ENCODE results near the gene MAPKAPK3.

Gene MAPKAPK3

DNA sequence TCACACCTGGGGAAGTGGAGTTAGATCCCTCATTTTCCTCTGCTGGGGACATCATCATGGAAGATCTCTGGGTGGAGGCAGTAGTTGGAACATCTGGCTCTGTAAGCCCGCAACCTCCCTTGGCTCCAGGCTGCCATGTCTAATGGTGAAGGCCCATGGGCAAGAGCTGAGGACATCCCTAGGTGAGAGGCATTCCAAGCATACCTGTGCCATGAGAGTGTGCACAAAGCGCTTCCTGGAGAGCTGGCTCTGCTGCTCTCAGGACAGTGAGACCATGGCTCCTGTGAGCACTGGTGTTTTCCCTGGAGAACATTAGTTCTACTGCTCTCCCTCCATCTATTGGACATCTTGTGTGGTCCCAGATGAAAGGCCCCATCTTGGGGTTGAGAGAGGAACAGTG is 7.7 kb downstream of the MAPKAPK3 start:
- TF ChIP-seq ESRRG (CRISPR knock-in tag; IDR thresholded peaks at IDR 0.05) (no peak), ZFP3 (CRISPR knock-in tag; IDR thresholded peaks at IDR 0.05) (no peak), BACH2 (CRISPR knock-in tag; IDR thresholded peaks at IDR 0.05; ENCODE audit: borderline replicate concordance) (no peak), ZFP30 (CRISPR knock-in tag; IDR thresholded peaks at IDR 0.05) (no peak), SNAI2 (CRISPR knock-in tag; IDR thresholded peaks at IDR 0.05) (no peak), CSDC2 (CRISPR knock-in tag; IDR thresholded peaks at IDR 0.05) (no peak), ZNF565 (CRISPR knock-in tag; conservative IDR thresholded peaks at IDR 0.05; ENCODE audit: low read depth) (no peak), ZNF8 (CRISPR knock-in tag; IDR thresholded peaks at IDR 0.05) (no peak), OSR1 (CRISPR knock-in tag; IDR thresholded peaks at IDR 0.05) (no peak), ARNTL (CRISPR knock-in tag; IDR thresholded peaks at IDR 0.05; ENCODE audit: borderline replicate concordance, low read depth) (no peak), ZC3H10 (CRISPR knock-in tag; IDR thresholded peaks at IDR 0.05) (no peak)
- TF ChIP-seq, protein P1, sequence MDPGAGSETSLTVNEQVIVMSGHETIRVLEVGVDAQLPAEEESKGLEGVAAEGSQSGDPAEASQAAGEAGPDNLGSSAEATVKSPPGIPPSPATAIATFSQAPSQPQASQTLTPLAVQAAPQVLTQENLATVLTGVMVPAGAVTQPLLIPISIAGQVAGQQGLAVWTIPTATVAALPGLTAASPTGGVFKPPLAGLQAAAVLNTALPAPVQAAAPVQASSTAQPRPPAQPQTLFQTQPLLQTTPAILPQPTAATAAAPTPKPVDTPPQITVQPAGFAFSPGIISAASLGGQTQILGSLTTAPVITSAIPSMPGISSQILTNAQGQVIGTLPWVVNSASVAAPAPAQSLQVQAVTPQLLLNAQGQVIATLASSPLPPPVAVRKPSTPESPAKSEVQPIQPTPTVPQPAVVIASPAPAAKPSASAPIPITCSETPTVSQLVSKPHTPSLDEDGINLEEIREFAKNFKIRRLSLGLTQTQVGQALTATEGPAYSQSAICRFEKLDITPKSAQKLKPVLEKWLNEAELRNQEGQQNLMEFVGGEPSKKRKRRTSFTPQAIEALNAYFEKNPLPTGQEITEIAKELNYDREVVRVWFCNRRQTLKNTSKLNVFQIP (CRISPR knock-in tag; IDR thresholded peaks at IDR 0.05; ENCODE audit: borderline replicate concordance, low read depth) = no peak
- TF ChIP-seq, protein P2, sequence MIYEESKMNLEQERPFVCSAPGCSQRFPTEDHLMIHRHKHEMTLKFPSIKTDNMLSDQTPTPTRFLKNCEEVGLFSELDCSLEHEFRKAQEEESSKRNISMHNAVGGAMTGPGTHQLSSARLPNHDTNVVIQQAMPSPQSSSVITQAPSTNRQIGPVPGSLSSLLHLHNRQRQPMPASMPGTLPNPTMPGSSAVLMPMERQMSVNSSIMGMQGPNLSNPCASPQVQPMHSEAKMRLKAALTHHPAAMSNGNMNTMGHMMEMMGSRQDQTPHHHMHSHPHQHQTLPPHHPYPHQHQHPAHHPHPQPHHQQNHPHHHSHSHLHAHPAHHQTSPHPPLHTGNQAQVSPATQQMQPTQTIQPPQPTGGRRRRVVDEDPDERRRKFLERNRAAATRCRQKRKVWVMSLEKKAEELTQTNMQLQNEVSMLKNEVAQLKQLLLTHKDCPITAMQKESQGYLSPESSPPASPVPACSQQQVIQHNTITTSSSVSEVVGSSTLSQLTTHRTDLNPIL (CRISPR knock-in tag; IDR thresholded peaks at IDR 0.05; ENCODE audit: low read depth) = no peak
- ATAC-seq = no peak

DNA sequence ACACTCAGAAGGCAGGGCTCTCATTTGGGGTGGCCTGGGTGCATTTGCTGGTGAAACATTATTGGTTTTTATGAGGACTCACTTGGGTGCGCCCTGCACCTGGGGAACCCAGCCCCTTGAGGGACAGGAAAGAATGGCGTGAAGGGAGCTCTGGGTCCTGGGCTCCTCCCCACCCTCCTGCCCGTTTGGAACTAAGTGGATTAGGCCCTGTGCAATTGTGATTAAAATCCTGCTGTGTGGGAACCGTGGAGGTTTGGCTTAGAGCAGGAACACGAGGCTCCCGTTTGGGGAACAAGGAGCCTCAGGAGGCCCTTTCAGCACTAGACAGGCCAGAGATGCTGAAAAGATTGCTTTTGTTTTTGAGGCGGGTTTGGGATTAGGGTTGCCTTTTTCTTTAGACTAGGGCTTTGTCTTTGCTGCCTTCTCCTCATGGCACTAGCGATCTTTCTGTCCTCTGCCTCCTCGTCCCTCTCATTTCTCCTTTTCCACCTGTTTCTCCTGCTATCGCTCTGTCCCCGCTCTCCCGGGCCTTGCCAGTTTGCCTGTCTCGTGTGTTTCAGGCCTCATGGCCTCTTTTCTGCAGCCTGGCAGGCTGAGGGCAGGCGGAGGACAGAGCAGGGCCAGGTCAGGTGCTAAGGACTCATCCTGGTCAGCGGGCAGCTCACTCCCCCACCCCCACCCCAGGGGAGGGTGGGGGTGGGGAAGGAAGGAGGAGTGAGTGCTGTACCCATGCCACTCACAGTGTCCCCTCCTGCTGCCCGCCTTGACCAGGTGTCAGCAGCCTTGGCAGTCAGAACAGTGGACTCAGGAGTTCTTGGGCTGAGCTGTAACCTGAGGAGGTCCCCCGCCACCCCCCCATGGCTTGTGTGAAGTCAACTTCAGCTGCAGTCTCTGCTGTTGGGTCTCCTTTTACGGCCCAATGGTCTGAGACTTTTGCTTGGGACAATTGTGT is 8.6 kb downstream of the MAPKAPK3 start:
- ATAC-seq = no peak
- TF ChIP-seq, protein P1 (CRISPR knock-in tag; IDR thresholded peaks at IDR 0.05; ENCODE audit: borderline replicate concordance, low read depth) = no peak
- TF ChIP-seq ZFP30 (CRISPR knock-in tag; IDR thresholded peaks at IDR 0.05) = no peak
- no peak for TF ChIP-seq GLIS3 (CRISPR knock-in tag; IDR thresholded peaks at IDR 0.05)
- no peak for TF ChIP-seq ZNF565 (CRISPR knock-in tag; conservative IDR thresholded peaks at IDR 0.05; ENCODE audit: low read depth)
- no peak for TF ChIP-seq RARB (CRISPR knock-in tag; IDR thresholded peaks at IDR 0.05)
- TF ChIP-seq OSR1 (CRISPR knock-in tag; IDR thresholded peaks at IDR 0.05) = no peak
- no peak for TF ChIP-seq ZFP3 (CRISPR knock-in tag; IDR thresholded peaks at IDR 0.05)
- TF ChIP-seq CSDC2 (CRISPR knock-in tag; IDR thresholded peaks at IDR 0.05) = no peak
- no peak for TF ChIP-seq ZC3H10 (CRISPR knock-in tag; IDR thresholded peaks at IDR 0.05)
- TF ChIP-seq, protein P3, sequence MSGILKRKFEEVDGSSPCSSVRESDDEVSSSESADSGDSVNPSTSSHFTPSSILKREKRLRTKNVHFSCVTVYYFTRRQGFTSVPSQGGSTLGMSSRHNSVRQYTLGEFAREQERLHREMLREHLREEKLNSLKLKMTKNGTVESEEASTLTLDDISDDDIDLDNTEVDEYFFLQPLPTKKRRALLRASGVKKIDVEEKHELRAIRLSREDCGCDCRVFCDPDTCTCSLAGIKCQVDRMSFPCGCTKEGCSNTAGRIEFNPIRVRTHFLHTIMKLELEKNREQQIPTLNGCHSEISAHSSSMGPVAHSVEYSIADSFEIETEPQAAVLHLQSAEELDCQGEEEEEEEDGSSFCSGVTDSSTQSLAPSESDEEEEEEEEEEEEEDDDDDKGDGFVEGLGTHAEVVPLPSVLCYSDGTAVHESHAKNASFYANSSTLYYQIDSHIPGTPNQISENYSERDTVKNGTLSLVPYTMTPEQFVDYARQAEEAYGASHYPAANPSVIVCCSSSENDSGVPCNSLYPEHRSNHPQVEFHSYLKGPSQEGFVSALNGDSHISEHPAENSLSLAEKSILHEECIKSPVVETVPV (CRISPR knock-in tag; IDR thresholded peaks at IDR 0.05) = no peak
- no peak for TF ChIP-seq ESRRG (CRISPR knock-in tag; IDR thresholded peaks at IDR 0.05)
- TF ChIP-seq TOX (CRISPR knock-in tag; IDR thresholded peaks at IDR 0.05; ENCODE audit: borderline replicate concordance) = no peak
- no peak for TF ChIP-seq TCF4 (CRISPR knock-in tag; IDR thresholded peaks at IDR 0.05; ENCODE audit: borderline replicate concordance)
- TF ChIP-seq, protein P2 (CRISPR knock-in tag; IDR thresholded peaks at IDR 0.05; ENCODE audit: low read depth) = no peak
- no peak for TF ChIP-seq ZNF8 (CRISPR knock-in tag; IDR thresholded peaks at IDR 0.05)
- TF ChIP-seq SNAI2 (CRISPR knock-in tag; IDR thresholded peaks at IDR 0.05) = no peak
- TF ChIP-seq, protein P4, sequence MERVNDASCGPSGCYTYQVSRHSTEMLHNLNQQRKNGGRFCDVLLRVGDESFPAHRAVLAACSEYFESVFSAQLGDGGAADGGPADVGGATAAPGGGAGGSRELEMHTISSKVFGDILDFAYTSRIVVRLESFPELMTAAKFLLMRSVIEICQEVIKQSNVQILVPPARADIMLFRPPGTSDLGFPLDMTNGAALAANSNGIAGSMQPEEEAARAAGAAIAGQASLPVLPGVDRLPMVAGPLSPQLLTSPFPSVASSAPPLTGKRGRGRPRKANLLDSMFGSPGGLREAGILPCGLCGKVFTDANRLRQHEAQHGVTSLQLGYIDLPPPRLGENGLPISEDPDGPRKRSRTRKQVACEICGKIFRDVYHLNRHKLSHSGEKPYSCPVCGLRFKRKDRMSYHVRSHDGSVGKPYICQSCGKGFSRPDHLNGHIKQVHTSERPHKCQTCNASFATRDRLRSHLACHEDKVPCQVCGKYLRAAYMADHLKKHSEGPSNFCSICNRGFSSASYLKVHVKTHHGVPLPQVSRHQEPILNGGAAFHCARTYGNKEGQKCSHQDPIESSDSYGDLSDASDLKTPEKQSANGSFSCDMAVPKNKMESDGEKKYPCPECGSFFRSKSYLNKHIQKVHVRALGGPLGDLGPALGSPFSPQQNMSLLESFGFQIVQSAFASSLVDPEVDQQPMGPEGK (CRISPR knock-in tag; IDR thresholded peaks at IDR 0.05; ENCODE audit: borderline replicate concordance) = no peak
